ENCODE data around the gene COMT. TPM values are rescaled to one million over a fixed set of nuclear protein-coding genes. Genes with fewer than 3 reads are reported as not detected.

The COMT gene
- total RNA-seq, 1 donor from 2014 or later: 175 TPM

DNA sequence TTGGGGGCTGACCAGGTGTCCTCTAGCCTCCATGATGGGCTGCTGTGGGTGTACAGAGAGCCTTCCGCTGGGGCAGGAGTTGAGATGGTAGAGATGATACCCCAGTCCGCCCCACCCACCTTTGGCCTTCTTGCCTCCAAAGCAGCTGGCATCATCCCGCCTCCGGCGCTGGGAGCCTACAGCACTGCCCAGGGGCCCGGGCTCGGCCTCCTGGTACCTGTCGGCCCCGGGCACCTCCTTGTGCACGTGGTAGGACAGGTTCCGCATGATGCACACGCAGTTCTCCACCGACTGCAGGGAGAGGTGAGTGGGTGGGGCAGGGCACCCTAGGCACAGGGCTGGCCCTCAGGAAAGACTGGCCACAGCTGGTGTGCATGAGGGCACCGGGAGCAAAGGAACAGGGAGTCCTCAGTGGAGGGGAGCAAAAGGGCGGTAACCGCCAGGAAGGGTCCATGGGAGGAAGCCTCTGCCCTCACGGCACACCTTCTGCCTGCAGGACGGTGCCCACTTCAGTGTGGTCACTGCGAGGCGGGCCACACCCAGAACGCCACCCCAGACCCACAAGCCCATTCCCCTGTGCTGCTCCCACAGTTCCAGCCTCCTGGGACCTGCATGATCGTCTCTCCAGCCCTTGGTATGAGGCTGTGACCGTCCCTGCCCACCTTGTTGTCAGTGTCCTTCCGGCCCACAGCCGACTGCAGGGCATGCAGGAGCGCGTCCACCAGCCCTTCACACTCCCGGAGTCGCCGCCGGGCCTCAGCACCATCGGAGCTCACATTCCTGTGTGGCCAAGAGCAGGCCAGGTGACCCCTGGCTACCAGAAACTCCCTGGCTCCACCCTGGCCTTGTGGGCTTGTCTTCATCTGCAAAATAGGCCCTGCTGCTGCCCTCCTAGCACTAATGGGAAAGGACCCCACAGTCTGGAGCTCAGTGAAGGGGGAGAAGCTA lies 36.0 kb downstream of the COMT start:
- ATAC-seq (no peak), DNase-seq (no peak)
- no peaks in the 10 kb centered on the region for H3K27me3 ChIP-seq
- no peaks in the 10 kb centered on the region for H3K9me3 ChIP-seq
- intact Hi-C loops (cut with DNase I): no loop called here
- no peaks in the 10 kb centered on the region for H3K4me1 ChIP-seq
- no peak overlapping the region for H3K4me3 ChIP-seq
- H3K36me3 ChIP-seq: peaks cover 17% of the 10 kb centered on the region
- no peak for TF ChIP-seq CTCF (IDR thresholded peaks at IDR 0.05)
- no peak overlapping the region for H3K27ac ChIP-seq

DNA sequence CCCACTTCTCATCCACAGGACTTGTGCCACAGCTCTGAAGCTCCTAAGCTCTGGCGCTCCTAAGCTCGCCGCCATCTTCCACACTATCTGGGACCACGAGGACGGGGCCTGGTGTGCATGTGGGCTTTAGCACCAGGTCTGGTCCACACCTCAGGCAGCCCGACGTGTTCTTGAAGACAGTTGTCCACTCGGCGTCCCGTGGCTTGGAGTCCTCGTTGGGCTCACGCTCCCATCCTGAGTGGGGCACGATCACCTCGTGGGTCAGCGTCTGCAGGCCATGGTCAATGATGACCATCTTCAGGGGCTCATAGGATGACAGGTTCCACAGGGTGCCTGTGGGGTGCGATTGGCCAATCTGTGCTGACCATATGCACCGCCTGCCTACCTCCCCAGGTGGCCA lies 37.2 kb downstream of the COMT start:
- H3K4me1 ChIP-seq: no peaks in the 10 kb centered on the region
- no peak for TF ChIP-seq CTCF (IDR thresholded peaks at IDR 0.05)
- DNase-seq: no peak
- no peak for ATAC-seq
- no peaks in the 10 kb centered on the region for H3K9me3 ChIP-seq
- H3K27me3 ChIP-seq: no peaks in the 10 kb centered on the region
- intact Hi-C loops (cut with DNase I): no loop called here
- no peak overlapping the region for H3K27ac ChIP-seq
- H3K36me3 ChIP-seq: peaks cover 10% of the 10 kb centered on the region
- H3K4me3 ChIP-seq: no peak overlapping the region

DNA sequence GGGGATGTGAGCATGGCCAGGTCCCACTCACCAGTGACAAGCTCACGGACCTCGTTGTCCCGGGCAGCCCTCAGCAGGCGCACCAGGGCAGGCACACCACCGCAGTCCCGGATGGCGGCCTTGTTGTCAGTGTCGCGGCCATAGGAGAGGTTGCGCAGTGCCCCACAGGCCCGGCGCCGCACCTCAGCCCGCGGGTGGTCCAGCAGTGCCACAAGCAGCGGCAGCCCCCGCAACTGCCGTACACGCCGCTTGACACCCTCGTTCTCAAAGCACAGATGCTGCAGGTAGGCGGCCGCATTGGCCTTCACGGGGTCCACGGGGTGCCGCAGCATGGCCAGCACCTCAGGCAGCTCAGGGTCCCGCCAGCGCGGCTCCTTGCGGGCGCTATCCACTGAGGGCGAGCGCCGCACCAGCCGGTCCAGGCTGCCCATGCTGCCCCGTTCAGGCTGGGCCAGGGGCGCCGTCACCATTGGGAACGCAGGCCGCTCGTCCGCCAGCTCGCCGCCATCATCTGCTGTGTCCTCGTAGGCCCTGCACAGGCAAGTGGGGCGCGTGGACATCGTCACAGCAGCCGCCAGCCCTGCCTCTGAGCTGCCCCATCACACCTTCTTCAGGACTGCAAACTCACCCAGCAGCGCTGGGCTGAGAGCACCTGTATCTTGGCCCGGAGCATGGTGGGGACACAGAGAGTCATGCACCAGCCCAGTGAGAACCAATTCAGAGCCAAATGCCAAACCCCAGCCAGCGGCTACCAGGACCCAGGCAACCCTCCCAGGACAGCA lies 38.3 kb downstream of the COMT start:
- TF ChIP-seq CTCF (IDR thresholded peaks at IDR 0.05): no peak
- DNase-seq: no peak
- H3K27me3 ChIP-seq: no peaks in the 10 kb centered on the region
- no peaks in the 10 kb centered on the region for H3K4me1 ChIP-seq
- no peak overlapping the region for H3K4me3 ChIP-seq
- H3K9me3 ChIP-seq: no peaks in the 10 kb centered on the region
- no peak for ATAC-seq
- peaks cover 10% of the 10 kb centered on the region for H3K36me3 ChIP-seq
- H3K27ac ChIP-seq: no peak overlapping the region
- intact Hi-C loops (cut with DNase I): no loop called here

GRCh38 chr22:19980766-19981165 lies 39.2 kb downstream of the COMT start:
- H3K36me3 ChIP-seq: peaks cover 10% of the 10 kb centered on the region

More at GRCh38 chr22:19980766-19981165, 39.2 kb downstream of the COMT start:
- H3K27ac ChIP-seq: no peak overlapping the region
- no peak for TF ChIP-seq CTCF (IDR thresholded peaks at IDR 0.05)
- DNase-seq (no peak), ATAC-seq (no peak)
- intact Hi-C loops (cut with DNase I): no loop called here
- H3K4me3 ChIP-seq: no peak overlapping the region
- no peaks in the 10 kb centered on the region for H3K9me3 ChIP-seq
- H3K27me3 ChIP-seq: no peaks in the 10 kb centered on the region
- H3K4me1 ChIP-seq: peaks cover 3% of the 10 kb centered on the region
